Astrocyte (in vitro differentiated cells and primary cell): ENCODE results near the gene LIMA1.

Experiments
- CTCF ChIP-seq: IDR thresholded peaks from 2 replicates; pipeline ENCODE4 v1.5.1; 2011; ENCODE audit warnings: low read depth, mild to moderate bottlenecking, inconsistent platforms, low read length, moderate library complexity; ENCODE audit not compliant: insufficient read depth
- EZH2 ChIP-seq: IDR thresholded peaks from 2 replicates; pipeline ENCODE4 v1.6.1; 2012; ENCODE audit warnings: mild to moderate bottlenecking, low read length, inconsistent platforms; ENCODE audit not compliant: insufficient read depth

- no peak for TF ChIP-seq CTCF
- TF ChIP-seq EZH2, result no peak
Measured at GRCh38 chr12:50190859-50191258, 92.5 kb downstream of the LIMA1 start.
